Common myeloid progenitor, CD34-positive (primary cell): ENCODE results near the gene LYAR.
A peak's percentile ranks its signal among the peaks of the same experiment; 100 is the strongest.
"Not testable (repeated sequence)": the region's sequence is repeated elsewhere in the genome, so short reads cannot be mapped to it uniquely, and the experiment has no call there.

Source experiments
- CTCF ChIA-PET: fragments of 350-600 bp; sonication (Branson Sonifier 250); formaldehyde crosslinking; loops from one replicate; lab custom pipeline; 2021; ENCODE audit warnings: antibody characterized with exemption; lab: Charles Lee
- POLR2A ChIA-PET: fragments of 350-600 bp; sonication (Branson Sonifier 250); formaldehyde crosslinking; loops from one replicate; lab custom pipeline; 2021; ENCODE audit warnings: antibody characterized with exemption; lab: Charles Lee
- DNase-seq, 3 donors: peaks; one replicate each; pipeline versions ENCODE4 v3.0.0 to v3.0.0-alpha.2; 2013
- H3K27ac ChIP-seq, 2 experiments: 1 replicate in 1 of 2; 2 replicates in 1 of 2; pipeline ENCODE4 v1.7.0; 2013; ENCODE audit warnings: inconsistent platforms in 2 of 2, low read length in 2 of 2, mild to moderate bottlenecking in 2 of 2, low read depth in 1 of 2, moderate library complexity in 1 of 2; ENCODE audit not compliant: severe bottlenecking in 2 of 2, insufficient read depth in 1 of 2, poor library complexity in 1 of 2
- H3K27me3 ChIP-seq, 5 experiments: replicated peaks in 2 of 5; 1 replicate in 3 of 5; 2 replicates in 2 of 5; pipeline versions ENCODE4 v1.6.1 to v1.7.0; 2013; ENCODE audit warnings: low read length in 4 of 5, mild to moderate bottlenecking in 2 of 5, moderate library complexity in 2 of 5, inconsistent platforms in 1 of 5; ENCODE audit not compliant: insufficient read depth in 5 of 5, control insufficient read depth in 4 of 5
- H3K36me3 ChIP-seq, 4 experiments: 1 replicate in 2 of 4; 2 replicates in 2 of 4; pipeline versions ENCODE4 v1.6.1 to v1.7.0; 2013; ENCODE audit warnings: low read length in 3 of 4, control low read depth in 1 of 4, mild to moderate bottlenecking in 1 of 4; ENCODE audit not compliant: control insufficient read depth in 4 of 4, insufficient read depth in 4 of 4
- H3K4me1 ChIP-seq, 4 experiments: 1 replicate in 3 of 4; 2 replicates in 1 of 4; pipeline versions ENCODE4 v1.6.1 to v1.7.1; 2013; ENCODE audit warnings: low read length in 3 of 4, mild to moderate bottlenecking in 3 of 4, control low read depth in 1 of 4, inconsistent platforms in 1 of 4, moderate library complexity in 1 of 4; ENCODE audit not compliant: control insufficient read depth in 4 of 4, insufficient read depth in 4 of 4; ENCODE audit errors: control extremely low read depth in 1 of 4
- H3K4me3 ChIP-seq, 7 experiments: 1 replicate in 4 of 7; 2 replicates in 3 of 7; pipeline versions ENCODE4 v1.5.1 to v1.7.0; 2013; ENCODE audit warnings: mild to moderate bottlenecking in 7 of 7, low read length in 6 of 7, moderate library complexity in 6 of 7, inconsistent platforms in 2 of 7, low read depth in 2 of 7, control low read depth in 1 of 7; ENCODE audit not compliant: insufficient read depth in 4 of 7, control insufficient read depth in 1 of 7; ENCODE audit errors: extremely low read depth in 1 of 7
- H3K9me3 ChIP-seq, 5 experiments: 1 replicate in 4 of 5; 2 replicates in 1 of 5; pipeline versions ENCODE4 v1.6.1 to v1.7.1; 2013; ENCODE audit warnings: low read length in 4 of 5, mild to moderate bottlenecking in 2 of 5, inconsistent platforms in 1 of 5, low read depth in 1 of 5, moderate library complexity in 1 of 5; ENCODE audit not compliant: control insufficient read depth in 4 of 5, insufficient read depth in 2 of 5; ENCODE audit errors: control extremely low read depth in 1 of 5
- WGBS: methylation state at CpG from one replicate; pipeline ENCODE4 v1.1.5; 2013; ENCODE audit not compliant: insufficient coverage; 5-methylcytosine and 5-hydroxymethylcytosine counted together

LYAR gene

DNA sequence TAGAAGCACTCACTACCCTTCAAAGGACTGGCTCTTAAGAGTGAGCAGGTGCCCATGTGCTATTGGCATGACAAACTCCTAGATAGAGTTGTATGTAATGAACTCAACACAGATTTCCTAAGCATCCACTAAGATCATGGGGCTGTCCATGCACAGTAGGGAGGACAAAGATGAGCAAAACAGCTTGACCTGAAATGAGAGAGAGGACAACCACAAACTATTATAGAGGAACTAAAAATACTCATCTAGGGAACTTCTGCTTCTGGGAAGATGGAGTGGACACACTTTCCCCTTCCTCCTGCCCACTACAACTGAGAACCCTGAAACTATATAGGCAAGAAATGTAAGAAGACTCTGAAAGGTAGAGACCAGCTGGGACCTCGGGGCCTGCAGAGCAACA, 21.2 kb downstream of the LYAR start:
- no peaks in the 10 kb centered on the region for H3K27me3 ChIP-seq
- POLR2A ChIA-PET, result no interaction called here
- no peak overlapping the region for H3K4me3 ChIP-seq
- H3K9me3 ChIP-seq, result no peaks in the 10 kb centered on the region
- H3K36me3 ChIP-seq, result peaks cover 11 to 53% (median 37%) of the 10 kb centered on the region in 4 experiments
- H3K4me1 ChIP-seq, result peaks cover 0 to 3% (median 0%) of the 10 kb centered on the region in 4 experiments
- H3K27ac ChIP-seq, result no peak overlapping the region
- WGBS, result 100% methylated on average over 1 of the region's 1 CpG
- CTCF ChIA-PET, result interaction anchor here (1.1 to 1.7 kb wide), 2 partner anchors 13 to 14 kb away, joined by 5 read pairs; no protein-coding TSS in a partner anchor
- DNase-seq, result no peak

DNA sequence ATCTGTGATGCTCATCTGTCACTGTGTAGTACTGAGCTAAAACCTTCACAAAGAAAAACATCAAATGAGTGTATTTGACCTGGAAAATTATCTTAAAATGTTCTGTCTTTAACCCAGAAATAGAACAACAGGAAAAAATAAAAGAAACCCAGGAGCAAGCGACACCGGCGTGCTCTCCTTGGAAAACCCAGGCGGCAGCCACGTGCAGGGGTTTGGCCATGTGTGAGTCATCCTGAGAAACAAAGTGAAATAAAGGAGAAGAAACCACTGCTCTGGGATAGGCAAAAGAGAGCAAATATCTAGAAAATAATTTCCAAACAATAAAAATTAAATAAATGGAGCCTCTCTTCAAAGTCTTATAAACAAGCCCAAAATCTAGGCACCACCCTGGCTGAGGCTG, 22.0 kb downstream of the LYAR start:
- Histone ChIP-seq H3K36me3 (peaks cover 9 to 45% (median 32%) of the 10 kb centered on the region in 4 experiments), H3K27me3 (no peaks in the 10 kb centered on the region), H3K9me3 (no peaks in the 10 kb centered on the region), H3K27ac (no peak overlapping the region), H3K4me3 (no peak overlapping the region), H3K4me1 (peaks cover 0 to 3% (median 0%) of the 10 kb centered on the region in 4 experiments)
- no peak for DNase-seq
- POLR2A ChIA-PET, result no interaction called here
- CTCF ChIA-PET, result interaction anchor here (0.7 to 1.7 kb wide), 6 partner anchors 9 to 219 kb away, joined by 3 to 5 read pairs (median 4); partner anchors contain the start of gene TMEM128
- WGBS, result 100% methylated on average over 2 of the region's 5 CpGs

DNA sequence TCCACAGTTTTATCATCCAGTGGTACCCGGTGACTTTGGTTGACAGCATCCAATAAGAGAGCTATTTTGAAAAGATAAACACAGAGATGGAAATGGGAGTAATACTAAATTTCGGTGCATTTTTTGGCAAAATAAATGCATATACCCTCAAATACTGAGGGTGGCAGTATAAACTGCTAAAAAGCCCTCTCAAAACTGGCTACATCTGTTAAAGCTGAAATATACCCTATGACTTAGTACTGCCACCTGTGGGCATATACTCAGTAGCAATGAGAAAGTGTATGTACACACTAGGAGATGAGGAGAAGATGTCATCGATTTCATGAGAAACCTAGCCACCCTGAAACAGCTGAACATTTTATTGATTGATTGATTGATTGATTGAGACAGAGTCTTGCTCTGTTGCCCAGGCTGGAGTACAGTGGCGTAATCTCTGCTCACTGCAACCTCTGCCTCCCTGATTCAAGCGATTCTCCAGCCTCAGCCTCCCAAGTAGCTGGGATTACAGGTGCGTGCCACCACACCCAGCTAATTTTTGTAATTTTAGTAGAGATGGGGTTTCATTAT, 29.7 kb downstream of the LYAR start:
- DNase-seq, result peak; percentile 73 to 84 (median 84)
- H3K27me3 ChIP-seq, result peaks cover 0 to 5% (median under 1%) of the 10 kb centered on the region in 5 experiments
- no peak overlapping the region for H3K27ac ChIP-seq
- H3K4me3 ChIP-seq, result no peak overlapping the region
- WGBS, result 63% methylated on average over 2 of the region's 6 CpGs
- no peaks in the 10 kb centered on the region for H3K9me3 ChIP-seq
- no peaks in the 10 kb centered on the region for H3K4me1 ChIP-seq
- CTCF ChIA-PET, result interaction anchor here (0.7 to 3.3 kb wide), 23 partner anchors 7 to 177 kb away, joined by 3 to 17 read pairs (median 4); partner anchors contain the start of genes LYAR, TMEM128 and ZBTB49
- no peaks in the 10 kb centered on the region for H3K36me3 ChIP-seq
- POLR2A ChIA-PET, result no interaction called here

DNA sequence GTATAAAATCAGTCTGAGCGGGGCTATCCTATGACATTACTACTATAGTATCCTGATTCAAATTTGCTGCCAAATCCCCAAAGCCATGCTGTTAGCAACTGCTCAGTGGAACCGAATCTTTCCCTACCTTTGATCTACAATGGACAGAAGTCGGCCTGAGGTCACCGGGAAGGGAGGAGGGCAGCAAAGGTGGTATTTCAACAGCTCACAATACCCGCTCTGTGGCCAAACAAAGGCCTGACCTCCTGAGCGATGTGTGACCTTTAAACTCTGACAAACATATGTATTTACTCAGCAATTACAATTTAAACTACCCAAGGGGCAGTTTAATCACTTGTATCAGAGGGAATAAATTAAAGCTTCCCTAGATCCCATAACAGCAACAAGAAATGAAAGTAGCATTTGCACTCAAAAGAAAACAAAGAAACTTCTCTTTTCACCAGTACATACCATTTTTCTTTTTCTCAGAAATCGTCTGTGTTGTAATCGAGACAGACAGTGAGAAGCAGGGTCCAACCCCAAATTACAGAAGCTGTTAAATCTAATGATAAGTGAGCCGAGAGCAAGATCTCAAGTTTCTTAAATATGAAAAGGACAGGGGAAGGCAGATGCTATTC, 30.4 kb downstream of the LYAR start:
- WGBS, result 88% methylated on average over 3 of the region's 9 CpGs
- no peaks in the 10 kb centered on the region for H3K4me1 ChIP-seq
- peaks cover 0 to 9% (median 4%) of the 10 kb centered on the region in 5 experiments for H3K27me3 ChIP-seq
- H3K4me3 ChIP-seq, result no peak overlapping the region
- H3K9me3 ChIP-seq, result no peaks in the 10 kb centered on the region
- POLR2A ChIA-PET, result no interaction called here
- CTCF ChIA-PET, result interaction anchor here (0.7 to 3.3 kb wide), 25 partner anchors 8 to 177 kb away, joined by 3 to 17 read pairs (median 4); partner anchors contain the start of genes LYAR, TMEM128 and ZBTB49
- H3K27ac ChIP-seq, result no peak overlapping the region
- no peaks in the 10 kb centered on the region for H3K36me3 ChIP-seq
- DNase-seq, result no peak

DNA sequence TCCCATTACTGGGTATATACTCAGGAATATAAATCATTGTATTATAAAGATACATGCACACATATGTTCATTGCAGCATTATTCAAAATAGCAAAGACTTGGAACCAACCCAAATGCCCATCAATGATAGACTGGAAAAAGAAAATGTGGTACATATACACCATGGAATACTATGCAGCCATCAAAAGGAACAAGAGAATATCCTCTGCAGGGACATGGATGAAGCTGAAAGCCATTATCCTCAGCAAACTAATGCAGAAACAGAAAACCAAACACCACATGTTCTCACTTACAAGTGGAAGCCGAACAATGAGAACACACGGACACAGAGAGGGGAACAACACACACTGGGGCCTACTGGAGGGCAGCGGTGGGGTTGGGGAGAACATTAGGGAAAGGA, 32.2 kb downstream of the LYAR start:
- CTCF ChIA-PET, result interaction anchor here (3.0 to 3.3 kb wide), 2 partner anchors 78 to 173 kb away, joined by 15 to 17 read pairs; no protein-coding TSS in a partner anchor
- 100% methylated on average over 1 of the region's 3 CpGs for WGBS
- POLR2A ChIA-PET, H3K4me3 ChIP-seq, H3K4me1 ChIP-seq, H3K36me3 ChIP-seq, H3K9me3 ChIP-seq, H3K27me3 ChIP-seq, DNase-seq, H3K27ac ChIP-seq: not testable (repeated sequence)

DNA sequence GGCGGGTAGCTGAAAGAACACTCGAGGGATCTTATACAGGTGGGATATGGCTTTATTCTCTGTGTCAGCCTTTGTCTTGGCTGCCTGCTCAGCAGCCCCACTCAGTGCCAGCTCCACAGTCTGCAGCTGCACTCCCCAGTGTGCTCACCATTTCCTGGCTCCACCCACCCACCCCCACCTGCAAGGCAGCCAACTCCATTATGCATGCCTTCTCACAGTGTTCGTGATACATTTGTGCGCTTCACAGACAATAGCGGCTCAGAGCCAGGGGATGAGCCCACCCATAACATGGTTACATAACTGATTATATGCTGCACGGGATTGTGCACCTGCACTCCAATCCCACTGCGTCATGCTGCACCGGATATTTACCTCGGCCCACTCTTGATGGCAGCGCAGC, 33.2 kb downstream of the LYAR start:
- 85% methylated on average over 9 of the region's 10 CpGs for WGBS
- Histone ChIP-seq H3K4me1 (no peaks in the 10 kb centered on the region), H3K4me3 (no peak overlapping the region), H3K27ac (no peak overlapping the region), H3K27me3 (peaks cover 3 to 11% (median 9%) of the 10 kb centered on the region in 5 experiments), H3K36me3 (no peaks in the 10 kb centered on the region), H3K9me3 (no peaks in the 10 kb centered on the region)
- POLR2A ChIA-PET, result no interaction called here
- DNase-seq, result peak in 1 of 3 donors; percentile 6
- CTCF ChIA-PET, result interaction anchor here (1.0 kb wide), 1 partner anchor 173 kb away, joined by 3 read pairs; no protein-coding TSS in a partner anchor

DNA sequence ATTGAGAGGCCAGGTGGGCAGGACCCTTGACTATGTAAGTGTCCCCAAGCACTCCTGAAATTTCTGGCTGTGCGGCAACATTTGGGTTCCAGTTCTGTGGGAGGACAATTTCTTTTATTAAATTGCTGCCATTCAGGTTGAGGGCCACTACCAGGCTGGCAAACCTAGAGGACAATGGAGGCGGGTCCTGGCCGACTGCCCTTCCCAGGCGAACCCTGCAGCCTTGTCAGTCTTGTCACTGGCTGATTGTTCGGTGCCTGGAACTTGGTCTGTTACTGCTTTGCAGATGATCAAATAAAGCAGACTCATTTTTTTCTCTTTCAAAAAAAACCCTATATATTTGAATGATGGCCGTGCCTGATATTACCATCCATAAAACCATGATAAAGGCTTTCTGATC, 35.3 kb downstream of the LYAR start:
- peaks cover 3 to 13% (median 9%) of the 10 kb centered on the region in 5 experiments for H3K27me3 ChIP-seq
- ChIA-PET POLR2A (no interaction called here), CTCF (interaction anchor here (1.0 to 2.1 kb wide), 4 partner anchors 14 to 82 kb away, joined by 4 to 5 read pairs (median 4); no protein-coding TSS in a partner anchor)
- DNase-seq, result no peak
- WGBS, result 91% methylated on average over 4 of the region's 6 CpGs
- no peak overlapping the region for H3K27ac ChIP-seq
- no peaks in the 10 kb centered on the region for H3K4me1 ChIP-seq
- H3K4me3 ChIP-seq, result no peak overlapping the region
- no peaks in the 10 kb centered on the region for H3K9me3 ChIP-seq
- H3K36me3 ChIP-seq, result no peaks in the 10 kb centered on the region
